Anterior cingulate cortex (tissue), 58 donors: ENCODE results near the gene PDCD5.
"Not testable (repeated sequence)": the region's sequence is repeated elsewhere in the genome, so short reads cannot be mapped to it uniquely, and the experiment has no call there.

Experiments
- DNase-seq, 58 donors: peaks; one replicate each; lab custom pipeline; 2025; lab: John Stamatoyannopoulos, UW

Gene PDCD5

DNA sequence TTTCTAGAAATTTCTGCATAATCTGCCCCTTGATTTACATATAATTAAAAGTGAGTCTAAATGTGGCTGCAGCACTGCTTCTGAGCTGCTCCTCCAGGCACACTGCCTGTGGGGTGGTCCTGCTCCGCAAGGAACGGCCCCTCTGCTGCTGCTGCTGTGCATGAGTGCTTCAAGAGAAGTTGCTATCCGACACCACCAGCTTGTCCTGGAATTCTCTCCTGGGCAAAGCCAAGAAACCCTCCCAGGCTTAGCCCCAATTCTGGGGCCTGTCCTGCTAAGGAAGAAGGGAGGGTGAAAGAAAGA lies 7.5 kb upstream of the PDCD5 start:
- peak in 4 of 58 donors; percentile 2 to 11 (median 2) for DNase-seq

DNA sequence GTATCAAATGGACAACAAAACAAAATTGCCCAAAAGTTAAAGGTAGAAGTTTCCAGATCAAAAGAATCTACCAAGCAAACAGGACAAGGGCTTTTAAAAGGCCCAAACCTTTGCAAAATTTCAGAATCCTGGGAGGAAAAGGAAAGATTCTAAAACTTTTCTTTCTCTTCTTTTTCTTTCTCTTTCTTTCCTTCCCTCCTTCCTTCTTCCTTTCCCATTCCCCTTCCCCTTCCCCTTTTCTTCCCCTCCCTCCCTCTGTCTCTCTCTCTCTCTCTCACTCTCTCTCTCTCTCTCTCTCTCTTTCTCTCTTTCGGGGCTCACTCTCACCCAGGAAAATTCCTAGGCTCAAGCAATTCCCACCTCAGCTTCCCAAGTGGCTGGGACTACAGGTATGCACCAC lies 4.2 kb upstream of the PDCD5 start:
- DNase-seq = no peak

DNA sequence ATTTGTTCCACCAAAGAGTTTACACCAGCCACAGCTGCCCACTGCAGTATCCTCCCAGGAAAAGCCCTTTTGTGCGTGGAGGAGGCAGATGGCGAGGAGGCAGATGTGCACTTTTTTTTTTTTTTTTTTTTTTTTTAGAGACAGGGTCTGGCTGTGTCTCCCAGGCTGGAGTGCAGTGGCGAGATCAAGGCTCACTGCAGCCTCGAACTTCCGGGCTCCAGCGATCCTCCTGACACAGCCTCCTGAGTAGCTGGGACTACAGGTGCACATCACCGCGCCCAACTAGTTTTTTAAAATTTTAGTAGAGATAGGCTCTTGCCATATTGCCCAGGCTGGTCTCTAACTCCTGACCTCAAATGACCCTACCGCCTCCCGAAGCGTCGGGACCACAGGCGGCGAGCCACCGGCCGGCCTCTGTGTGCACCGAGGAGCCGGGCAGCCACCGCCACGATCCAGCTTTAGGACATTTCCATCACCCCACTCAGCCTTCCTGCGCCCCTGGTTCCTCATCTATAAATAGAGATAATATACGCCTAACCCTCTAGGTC lies 563 bp upstream of the PDCD5 start:
- DNase-seq = peak in 2 of 58 donors; percentile 47 to 52

DNA sequence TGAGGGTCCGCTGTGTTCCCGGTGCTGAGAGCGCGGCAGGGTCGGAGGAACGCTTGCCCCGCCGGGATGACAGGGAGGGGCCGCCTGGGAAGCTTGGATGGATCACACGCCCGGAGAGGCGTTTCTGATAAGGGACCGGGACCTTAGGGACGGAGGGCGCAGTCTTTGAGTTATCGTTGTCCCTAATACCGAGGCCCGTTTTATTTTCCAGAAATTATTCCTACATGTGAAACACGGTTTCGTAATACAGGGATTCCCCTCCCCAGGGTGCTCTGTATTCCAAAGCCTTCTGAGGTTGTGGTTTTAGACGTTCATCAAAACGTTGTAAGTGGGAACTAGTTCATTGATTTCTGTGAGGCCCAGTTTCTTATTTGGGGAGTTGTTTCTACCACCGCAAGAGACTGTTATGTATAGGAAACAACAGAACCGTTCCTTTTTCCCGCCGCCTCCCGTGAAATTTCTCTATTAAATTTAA lies 752 bp downstream of the PDCD5 start:
- DNase-seq = peak in 4 of 58 donors; percentile 31 to 48 (median 41)

DNA sequence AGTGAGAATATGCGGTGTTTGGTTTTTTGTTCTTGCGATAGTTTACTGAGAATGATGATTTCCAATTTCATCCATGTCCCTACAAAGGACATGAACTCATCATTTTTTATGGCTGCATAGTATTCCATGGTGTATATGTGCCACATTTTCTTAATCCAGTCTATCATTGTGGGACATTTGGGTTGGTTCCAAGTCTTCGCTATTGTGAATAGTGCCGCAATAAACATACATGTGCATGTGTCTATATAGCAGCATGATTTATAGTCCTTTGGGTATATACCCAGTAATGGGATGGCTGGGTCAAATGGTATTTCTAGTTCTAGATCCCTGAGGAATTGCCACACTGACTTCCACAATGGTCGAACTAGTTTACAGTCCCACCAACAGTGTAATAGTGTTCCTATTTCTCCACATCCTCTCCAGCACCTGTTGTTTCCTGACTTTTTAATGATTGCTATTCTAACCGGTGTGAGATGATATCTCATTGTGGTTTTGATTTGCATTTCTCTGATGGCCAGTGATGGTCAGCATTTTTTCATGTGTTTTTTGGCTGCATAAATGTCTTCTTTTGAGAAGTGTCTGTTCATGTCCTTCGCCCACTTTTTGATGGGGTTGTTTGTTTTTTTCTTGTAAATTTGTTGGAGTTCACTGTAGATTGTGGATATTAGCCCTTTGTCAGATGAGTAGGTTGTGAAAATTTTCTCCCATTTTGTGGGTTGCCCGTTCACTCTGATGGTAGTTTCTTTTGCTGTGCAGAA lies 6.9 kb downstream of the PDCD5 start:
- not testable (repeated sequence) for DNase-seq

DNA sequence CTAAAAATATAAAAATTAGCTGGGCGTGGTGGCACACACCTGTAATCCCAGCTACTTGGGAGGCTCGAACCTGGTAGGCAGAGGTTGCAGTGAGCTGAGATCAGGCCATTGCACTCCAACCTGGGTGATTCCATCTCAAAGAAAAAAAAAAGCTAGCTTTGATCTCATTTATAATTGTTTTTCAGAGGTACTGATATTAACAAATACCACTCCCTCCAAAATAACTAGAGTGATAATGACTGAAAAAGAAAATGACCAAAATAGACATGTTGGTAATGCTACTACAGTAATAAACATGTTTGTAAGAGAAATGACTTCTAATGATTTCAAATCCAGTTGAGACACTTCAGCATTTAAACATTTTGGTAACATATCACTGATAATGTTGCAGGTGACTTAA lies 13.0 kb downstream of the PDCD5 start:
- DNase-seq = no peak

DNA sequence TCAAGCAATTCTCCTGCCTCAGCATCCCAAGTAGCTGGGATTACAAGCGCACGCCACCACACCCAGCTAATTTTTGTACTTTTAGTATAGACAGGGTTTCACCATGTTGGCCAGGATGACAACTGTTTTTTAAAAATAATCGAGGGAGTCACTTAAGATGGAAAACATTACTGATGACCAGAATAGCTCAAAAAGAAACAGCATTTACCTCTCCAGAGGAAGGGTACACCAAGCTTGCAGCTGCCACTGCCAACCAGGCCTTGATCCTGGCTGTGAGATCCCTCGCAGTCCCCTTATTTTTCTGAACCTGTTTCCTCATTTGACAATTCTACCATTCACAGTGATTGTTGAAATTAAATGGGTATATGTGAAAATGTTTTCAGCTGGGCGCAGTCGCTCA lies 14.5 kb downstream of the PDCD5 start:
- no peak for DNase-seq

DNA sequence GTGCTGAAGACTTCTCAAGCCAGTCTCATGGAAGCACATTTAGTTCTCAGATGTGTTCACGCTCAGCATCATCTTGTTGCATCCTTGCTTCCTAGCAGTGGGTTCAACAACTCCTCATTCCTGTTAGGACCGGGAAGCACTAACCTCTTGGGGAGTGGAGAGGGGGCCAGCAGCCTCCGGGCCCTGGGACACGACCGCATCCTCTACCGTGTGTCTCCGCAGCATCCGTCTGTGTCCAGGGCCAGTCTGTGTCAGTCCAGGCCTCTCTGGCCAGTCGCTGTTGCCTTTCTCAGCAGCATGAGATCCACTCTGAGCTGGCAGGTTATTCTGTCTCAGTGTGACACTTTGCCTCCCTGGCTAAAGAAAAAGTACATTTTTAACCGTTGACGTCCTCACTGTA lies 17.0 kb downstream of the PDCD5 start:
- DNase-seq = no peak

DNA sequence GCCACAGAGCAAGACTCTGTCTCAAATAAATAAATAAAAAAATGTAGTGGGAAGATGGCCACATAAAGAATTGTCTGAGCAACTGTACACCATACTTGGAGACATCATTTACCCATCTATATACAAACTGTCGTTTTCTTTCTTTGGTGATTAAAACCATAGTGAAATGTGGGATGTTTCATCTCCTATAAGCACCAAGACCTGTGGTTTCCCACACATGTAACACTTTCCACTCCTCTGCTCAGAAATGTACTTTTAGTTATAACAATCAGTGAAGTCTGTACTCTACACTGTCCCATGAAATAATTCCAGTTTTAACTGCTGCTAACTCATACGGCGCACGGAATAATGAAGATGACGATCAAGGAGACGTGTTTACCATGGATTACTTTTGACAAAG lies 18.3 kb downstream of the PDCD5 start:
- DNase-seq = no peak

DNA sequence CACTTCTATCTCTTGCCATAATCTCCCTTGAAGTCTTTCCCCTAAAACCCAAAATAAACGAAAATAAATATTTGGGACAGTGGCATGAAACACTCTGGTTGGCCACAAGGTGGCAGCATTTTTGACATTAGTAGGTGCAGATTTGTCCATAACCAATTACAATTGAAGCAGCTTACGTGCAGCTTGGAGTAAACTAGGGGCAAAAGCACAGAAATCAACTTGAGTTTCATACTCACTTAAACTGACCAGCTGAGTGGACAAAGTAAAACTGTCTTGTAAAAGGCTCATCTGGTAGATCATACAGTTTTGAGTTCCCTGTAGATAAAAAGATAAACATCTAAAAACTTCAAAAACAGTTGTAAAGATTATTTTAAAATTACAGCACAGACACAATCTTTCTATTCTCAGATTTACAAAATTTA lies 18.8 kb downstream of the PDCD5 start:
- peak in 8 of 58 donors; percentile 0 to 31 (median 8) for DNase-seq

DNA sequence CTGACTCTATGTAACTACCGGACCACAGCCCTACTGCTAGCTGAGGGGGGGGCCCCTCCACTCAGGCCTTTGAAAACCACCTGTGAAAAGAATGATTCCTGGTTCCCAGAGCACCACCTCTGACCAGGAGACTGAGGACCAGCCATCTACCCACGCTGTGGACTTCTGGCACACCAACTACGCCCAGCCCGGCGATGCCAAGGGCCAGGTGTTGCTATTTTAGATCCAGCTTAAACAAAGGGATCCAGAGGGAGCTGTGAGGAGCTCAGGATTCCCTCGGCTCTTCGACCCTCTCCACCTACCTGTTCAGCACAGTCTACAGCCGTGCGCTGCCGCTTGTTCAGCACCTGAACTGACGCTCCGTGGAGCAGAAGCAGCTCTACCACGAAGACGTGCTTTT lies 23.0 kb downstream of the PDCD5 start:
- DNase-seq = no peak

DNA sequence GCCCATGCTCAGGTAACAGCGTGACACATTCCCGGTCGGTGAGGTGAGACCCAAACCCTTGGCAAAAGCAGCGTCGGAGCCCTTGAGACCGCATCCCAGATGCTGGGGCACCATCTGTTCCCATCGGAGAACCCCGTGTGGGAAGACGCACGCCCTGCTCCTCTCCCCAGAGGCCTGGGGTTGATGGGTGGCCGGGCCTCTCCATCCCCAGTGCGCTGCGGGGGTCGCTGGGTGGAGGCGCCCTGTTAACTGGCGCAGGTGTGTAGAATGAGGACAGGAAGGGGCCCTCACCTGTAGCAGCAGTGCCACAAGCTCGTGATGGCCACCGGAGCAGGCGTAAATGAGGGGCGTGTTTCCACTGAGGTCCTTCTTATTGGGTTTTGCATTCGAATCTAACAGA lies 24.6 kb downstream of the PDCD5 start:
- DNase-seq = no peak

DNA sequence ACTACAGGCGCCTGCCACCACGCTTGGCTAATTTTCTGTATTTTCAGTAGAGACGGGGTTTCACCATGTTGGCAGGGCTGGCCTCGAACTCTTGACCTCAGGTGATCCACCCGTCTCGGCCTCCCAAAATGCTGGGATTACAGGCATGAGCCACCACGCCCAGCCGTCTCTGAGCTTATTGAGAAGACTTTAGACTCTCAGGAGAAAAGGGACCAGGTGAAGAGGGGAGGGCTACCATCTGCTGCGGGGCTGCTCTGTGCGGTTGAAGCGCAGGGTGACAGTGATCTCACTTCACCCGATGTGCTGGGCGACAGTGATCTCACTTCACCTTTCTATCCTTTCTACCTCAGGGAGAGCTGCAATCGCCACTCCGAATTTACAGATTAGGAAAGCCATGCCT lies 25.3 kb downstream of the PDCD5 start:
- DNase-seq = no peak

DNA sequence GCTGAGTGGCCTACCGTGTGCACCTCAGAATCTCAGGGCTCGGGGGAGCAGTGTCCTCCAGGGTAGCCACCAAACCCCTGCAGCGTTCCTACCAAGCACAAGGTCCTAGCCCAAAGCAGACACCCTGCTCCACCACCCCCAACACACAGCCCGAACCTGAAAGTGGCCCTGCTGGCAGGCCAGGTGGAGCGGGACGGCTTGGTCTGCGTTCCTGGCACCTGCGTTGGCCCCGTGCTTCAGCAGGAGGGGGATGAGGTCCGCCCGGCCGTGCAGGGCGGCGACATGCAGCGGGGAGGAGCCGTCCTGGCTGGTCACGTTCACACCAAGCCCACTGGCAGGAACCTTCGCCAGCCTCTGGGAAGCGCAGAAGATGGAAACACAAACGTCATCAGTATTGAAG lies 26.5 kb downstream of the PDCD5 start:
- no peak for DNase-seq

DNA sequence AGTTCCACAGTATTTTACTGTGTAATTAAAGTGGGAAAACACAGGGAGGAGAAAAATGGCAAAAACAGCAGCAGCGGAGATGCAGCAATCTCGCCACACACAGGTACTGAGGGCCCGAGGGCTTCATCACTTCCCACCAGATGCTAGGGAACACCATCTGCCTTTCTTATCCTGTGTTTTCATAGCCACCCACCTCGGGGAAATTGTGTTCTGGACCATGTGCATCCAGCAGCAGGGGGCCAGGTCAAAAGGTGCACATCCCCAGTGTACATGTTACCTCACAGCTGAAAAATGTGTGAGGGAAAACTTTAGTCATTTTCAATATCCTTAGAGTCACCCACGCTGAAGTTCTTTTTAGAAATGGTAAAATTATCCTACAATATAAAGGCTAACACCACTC lies 30.2 kb downstream of the PDCD5 start:
- no peak for DNase-seq

DNA sequence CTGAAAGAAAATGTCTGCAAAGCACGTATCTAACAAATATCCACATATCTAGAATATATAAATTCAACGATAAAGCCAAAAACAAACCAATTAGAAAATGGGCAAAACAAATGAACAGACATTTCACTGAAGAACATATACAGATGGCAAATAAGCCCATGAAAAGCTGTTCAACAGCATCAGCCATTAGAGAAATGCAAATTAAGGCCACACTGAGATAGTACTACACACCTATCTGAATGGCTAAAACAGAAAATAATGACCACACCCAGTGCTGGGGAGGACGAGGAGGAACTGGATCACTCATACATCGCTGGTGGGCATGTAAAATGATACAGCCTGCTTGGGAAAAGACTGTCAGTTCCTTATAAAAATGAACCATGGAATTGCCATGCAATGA lies 32.0 kb downstream of the PDCD5 start:
- DNase-seq = no peak

DNA sequence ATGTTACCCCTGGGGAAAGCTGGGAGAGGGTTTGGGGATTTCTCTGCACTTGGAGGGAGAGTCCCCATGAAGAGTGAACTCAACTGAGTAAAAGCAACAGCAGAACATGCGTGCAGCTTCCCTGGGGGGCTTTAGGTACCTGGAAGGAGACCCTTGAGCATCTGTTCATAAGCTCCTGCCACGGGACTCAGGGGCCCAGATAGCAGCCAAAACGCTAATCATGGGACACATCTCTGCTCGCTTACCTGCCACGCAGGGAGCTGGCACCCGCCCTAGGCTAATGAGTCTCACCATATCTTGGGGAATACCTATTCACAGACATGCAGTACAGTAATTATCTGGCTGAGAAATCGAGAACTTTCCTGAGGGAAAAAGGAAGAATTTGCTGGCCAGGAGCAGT lies 33.9 kb downstream of the PDCD5 start:
- DNase-seq = no peak

DNA sequence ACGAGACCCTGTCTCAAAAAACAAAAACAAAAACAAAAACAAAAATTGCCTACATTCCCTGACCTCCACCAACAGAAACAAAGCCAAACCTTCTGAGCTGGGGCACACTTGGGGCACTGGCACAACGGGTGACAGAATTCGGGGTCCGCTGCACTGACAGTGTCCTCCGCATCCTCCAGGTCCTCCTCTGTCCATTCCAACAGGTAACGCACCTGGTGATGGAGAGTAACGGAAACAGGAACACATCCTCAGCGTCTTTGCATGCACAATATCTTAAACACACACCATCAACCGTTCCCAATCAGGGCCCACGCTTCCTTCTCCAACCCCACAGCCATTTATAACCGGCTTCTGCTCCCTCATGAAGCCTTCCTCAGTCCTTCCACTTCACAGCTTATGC lies 34.6 kb downstream of the PDCD5 start:
- DNase-seq = no peak

DNA sequence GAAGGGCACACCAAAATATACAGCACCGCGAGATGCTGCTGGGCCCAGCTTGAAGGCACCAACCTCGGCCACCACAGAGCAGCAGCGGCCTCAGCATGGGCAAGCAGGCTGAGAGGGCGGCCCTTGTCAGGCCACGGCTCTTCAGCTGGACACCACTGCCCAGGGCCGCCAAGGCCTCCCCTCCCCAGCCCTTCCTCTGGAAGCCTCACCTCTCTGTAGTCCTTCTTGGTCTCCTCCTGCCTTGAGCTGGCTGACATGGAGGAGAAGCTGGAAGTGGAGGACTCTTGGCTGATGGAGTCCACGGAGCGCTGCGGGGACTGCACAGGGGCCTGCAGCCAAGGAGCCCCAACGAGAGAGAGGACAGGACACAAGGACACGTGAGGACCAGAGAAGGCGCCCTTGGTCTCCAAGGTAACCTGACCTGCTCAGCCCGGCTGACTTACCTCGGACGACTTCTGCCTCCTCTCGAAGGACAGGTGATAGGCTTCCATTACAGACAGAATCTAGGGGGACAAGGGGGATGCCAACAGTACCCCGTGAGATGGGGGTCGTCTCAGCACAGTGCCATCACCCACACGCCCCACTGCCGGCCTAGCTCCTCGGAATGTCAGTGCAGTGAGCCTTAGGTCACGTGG lies 38.2 kb downstream of the PDCD5 start:
- no peak for DNase-seq

DNA sequence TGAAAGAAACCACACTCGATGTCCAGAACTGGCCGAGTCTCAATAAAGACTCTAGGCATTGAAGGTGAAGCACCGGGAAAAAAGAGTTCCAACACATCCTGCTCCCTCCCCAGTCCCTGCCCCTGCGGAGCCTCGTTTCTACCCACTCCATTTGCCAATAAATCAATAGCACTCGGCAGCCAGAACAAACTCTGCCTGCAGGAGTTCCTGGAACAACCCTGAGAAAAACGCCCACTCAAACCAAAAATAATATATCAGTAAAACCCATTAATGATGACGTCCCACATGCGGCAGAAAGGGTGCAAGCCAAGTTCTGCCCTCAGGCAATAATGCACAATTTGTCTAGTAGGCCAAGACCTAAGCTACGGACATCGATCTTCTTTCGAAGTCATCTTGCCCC lies 41.0 kb downstream of the PDCD5 start:
- no peak for DNase-seq

DNA sequence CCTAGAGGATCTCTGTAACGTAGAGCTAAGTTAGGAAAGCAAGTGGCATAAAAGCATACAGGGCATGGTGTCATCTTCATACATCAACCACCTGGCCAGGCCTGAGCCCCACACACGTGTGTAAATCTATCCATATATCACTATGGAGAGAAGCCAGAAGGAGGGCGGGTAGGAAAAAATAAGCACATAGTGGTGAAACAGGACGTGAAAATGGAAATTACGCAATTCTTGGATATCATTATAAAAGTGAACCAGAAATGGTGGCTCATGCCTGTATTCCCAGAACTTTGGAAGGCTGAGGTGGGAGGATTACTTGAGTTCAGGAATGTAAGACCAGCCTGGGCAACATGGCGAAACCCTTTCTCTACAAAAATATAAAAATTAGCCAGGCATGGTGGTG lies 43.4 kb downstream of the PDCD5 start:
- DNase-seq = no peak

DNA sequence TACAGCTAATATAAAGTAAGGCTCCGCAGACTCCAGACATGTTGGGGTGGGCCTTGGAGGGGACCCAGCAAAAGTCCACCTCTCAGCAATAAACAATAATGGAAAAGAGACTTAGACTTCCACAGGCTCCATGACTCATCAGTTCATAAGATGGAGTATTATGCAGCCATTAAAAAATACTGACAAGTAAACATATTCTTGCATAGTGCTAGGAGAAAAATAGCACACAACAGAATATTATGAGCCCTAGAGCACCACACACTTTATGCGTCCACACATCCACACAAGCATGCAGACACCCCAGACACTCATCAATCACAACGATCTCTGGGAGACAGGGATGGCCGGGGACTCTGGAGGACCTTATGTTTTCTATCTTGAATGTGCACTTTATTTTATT lies 46.0 kb downstream of the PDCD5 start:
- no peak for DNase-seq
